Type B pancreatic cell (in vitro differentiated cells): Measurements from ENCODE around the gene SLC25A30. TPM values are rescaled to one million over a fixed set of nuclear protein-coding genes. Genes with fewer than 3 reads are reported as not detected.
A peak's percentile ranks its signal among the peaks of the same experiment; 100 is the strongest.

Experiments used
- DNase-seq: peaks from one replicate; pipeline ENCODE4 v3.0.0; 2021; ENCODE audit warnings: mixed read lengths; ENCODE audit not compliant: unreplicated experiment; ENCODE audit errors: extremely low spot score
- H3K27ac Mint-ChIP-seq: 2 replicates; pipeline ENCODE4 v1.8.0; 2021; ENCODE audit warnings: mild to moderate bottlenecking, mixed read lengths
- H3K27me3 Mint-ChIP-seq: 2 replicates; pipeline ENCODE4 v1.8.0; 2021; ENCODE audit warnings: mixed read lengths
- H3K36me3 Mint-ChIP-seq: 2 replicates; pipeline ENCODE4 v1.8.0; 2021; ENCODE audit warnings: mixed read lengths
- H3K4me1 Mint-ChIP-seq: one replicate; pipeline ENCODE4 v1.8.0; 2021; ENCODE audit warnings: mixed read lengths; ENCODE audit not compliant: unreplicated experiment
- H3K4me3 Mint-ChIP-seq: 2 replicates; pipeline ENCODE4 v1.8.0; 2021; ENCODE audit warnings: mild to moderate bottlenecking, mixed read lengths
- H3K9me3 Mint-ChIP-seq: 2 replicates; pipeline ENCODE4 v1.8.0; 2021; ENCODE audit warnings: mixed read lengths
- total RNA-seq: library from RNA; stranded (reverse); gene quantifications from 2 replicates; pipeline ENCODE4 v1.2.1, GENCODE V29; 2021; ENCODE audit warnings: low replicate concordance
- TF ChIP-seq, protein P1 (sequence below): fragments of 200-600 bp; sonication (generic); conservative IDR thresholded peaks from 2 replicates; pipeline ENCODE4 v1.5.0; 2021; ENCODE audit warnings: antibody characterized with exemption, mild to moderate bottlenecking

Gene SLC25A30
- total RNA-seq, 1 donor from 2014 or later: 7.6 TPM

DNA sequence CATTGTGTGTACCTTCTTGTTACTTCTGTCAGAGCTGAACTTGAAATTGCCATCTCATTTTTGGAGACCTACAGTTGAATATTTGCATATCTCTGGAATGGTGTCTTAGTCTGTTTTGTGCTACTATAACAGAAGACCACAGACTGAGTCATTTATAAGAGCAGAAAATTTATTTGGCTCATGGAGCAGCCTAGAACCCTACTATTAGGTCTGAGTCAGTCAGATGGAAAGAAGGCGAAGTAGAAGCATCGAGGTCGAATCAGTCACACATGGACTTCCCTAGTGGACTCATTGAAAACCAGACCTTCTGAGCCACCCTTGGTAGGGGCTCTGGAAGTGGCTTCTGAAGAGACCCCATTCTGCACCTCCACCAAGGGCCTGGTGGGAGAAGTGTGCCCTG lies 43.3 kb downstream of the SLC25A30 start:
- no peak for DNase-seq
- Mint-ChIP-seq H3K4me1 (peaks cover 19% of the 10 kb centered on the region), H3K4me3 (no peak overlapping the region), H3K27me3 (no peaks in the 10 kb centered on the region), H3K9me3 (no peaks in the 10 kb centered on the region), H3K36me3 (peaks cover 10% of the 10 kb centered on the region), H3K27ac (no peak overlapping the region)
- TF ChIP-seq, protein P1, sequence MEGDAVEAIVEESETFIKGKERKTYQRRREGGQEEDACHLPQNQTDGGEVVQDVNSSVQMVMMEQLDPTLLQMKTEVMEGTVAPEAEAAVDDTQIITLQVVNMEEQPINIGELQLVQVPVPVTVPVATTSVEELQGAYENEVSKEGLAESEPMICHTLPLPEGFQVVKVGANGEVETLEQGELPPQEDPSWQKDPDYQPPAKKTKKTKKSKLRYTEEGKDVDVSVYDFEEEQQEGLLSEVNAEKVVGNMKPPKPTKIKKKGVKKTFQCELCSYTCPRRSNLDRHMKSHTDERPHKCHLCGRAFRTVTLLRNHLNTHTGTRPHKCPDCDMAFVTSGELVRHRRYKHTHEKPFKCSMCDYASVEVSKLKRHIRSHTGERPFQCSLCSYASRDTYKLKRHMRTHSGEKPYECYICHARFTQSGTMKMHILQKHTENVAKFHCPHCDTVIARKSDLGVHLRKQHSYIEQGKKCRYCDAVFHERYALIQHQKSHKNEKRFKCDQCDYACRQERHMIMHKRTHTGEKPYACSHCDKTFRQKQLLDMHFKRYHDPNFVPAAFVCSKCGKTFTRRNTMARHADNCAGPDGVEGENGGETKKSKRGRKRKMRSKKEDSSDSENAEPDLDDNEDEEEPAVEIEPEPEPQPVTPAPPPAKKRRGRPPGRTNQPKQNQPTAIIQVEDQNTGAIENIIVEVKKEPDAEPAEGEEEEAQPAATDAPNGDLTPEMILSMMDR: no peak

DNA sequence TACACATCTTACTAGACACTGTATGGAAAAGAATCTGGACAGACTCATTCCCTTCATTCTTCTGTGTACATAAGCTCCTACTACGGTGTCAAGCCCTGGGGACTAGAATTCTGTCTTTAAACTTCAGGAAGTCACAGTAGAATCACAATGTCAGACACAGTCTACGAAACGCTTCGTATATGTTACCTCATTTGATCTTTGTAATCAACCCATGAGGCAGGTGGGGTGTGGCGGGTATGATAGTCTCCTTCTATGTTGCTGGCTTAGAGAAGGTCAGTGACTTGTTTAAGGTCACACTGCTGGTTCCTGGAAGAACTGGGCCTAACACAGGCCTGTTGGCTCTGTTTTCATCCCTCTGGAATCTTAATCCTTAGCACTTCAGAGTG lies 45.0 kb downstream of the SLC25A30 start:
- H3K27ac Mint-ChIP-seq: peak overlapping the region; percentile 72
- H3K4me1 Mint-ChIP-seq: peaks cover 24% of the 10 kb centered on the region
- H3K36me3 Mint-ChIP-seq: peaks cover 14% of the 10 kb centered on the region
- peak overlapping the region; percentile 17 for H3K4me3 Mint-ChIP-seq
- DNase-seq: no peak
- TF ChIP-seq, protein P1: no peak
- no peaks in the 10 kb centered on the region for H3K9me3 Mint-ChIP-seq
- H3K27me3 Mint-ChIP-seq: no peaks in the 10 kb centered on the region

DNA sequence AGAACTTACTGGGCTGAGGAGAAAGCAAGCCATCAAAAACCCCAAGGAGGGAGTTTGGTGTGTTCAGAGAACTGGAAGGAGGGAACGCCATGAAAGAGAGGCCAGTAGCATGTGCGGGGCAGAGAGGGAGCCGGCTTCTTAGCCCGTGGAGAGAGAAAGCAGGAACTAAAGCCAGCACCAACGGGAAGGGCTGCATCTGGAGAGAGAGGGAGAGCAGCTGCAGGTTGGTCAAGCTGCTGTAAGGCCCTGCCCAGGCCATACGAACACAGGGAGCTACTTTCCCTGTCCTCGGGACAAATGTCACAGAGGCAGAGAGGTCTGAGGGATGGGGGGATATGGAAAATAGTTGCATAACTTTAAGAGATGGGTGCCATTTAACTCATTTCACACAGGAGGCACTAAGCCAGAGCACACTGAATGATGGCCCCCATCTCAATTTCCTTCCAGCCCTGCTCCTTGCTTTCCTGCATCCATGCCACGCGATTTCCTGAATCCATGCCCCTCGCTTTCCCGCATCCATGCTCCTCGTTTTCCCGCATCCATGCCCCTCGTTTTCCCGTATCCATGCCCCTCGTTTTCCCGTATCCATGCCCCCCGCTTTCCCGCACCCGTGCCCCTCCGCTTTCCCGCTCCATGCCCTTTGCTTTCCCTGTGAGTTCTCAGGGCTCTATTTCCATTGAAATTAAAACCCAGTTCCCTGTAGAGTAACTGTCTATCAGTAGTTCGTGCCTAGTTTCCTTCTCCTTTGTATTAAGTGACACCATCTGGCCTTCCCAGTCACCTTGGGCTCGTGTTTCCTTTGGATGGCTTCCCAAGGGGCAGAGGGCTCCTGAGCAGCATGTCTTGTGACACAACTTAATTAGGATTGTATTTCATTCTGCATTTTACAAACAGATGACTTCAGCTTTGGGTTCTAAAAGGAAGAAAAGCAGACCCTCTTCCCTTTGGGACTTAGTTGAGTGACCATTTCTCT lies 45.7 kb downstream of the SLC25A30 start:
- H3K27ac Mint-ChIP-seq: peak overlapping the region; percentile 72
- H3K36me3 Mint-ChIP-seq: peaks cover 14% of the 10 kb centered on the region
- peaks cover 24% of the 10 kb centered on the region for H3K4me1 Mint-ChIP-seq
- DNase-seq: no peak
- no peaks in the 10 kb centered on the region for H3K27me3 Mint-ChIP-seq
- H3K9me3 Mint-ChIP-seq: no peaks in the 10 kb centered on the region
- TF ChIP-seq, protein P1: no peak
- no peak overlapping the region for H3K4me3 Mint-ChIP-seq

DNA sequence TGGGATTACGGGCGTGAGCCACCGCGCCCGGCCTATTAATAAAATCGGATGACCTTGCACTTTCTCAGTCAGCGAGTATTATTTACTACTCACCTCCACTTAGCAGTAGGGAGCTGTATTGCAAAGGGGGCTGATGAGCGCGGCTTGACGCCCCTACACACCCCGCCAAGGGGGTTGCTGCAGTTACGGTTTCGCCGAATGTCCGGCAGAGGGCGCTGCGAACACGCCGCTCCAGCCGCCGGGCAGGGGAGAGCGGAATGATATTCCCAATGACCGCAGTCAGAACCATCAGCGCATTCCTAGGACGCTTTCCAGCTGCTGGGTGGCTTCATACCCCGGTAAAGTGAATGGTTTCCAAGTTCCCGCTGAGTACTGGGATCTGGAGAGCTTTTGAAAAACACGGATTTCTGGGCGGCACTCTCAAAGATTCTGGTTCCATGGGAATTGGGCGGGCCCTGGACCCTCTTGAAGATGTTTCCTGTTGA lies 47.2 kb downstream of the SLC25A30 start:
- H3K4me3 Mint-ChIP-seq: no peak overlapping the region
- H3K36me3 Mint-ChIP-seq: peaks cover 14% of the 10 kb centered on the region
- no peaks in the 10 kb centered on the region for H3K27me3 Mint-ChIP-seq
- peak overlapping the region; percentile 58 for H3K27ac Mint-ChIP-seq
- H3K4me1 Mint-ChIP-seq: peaks cover 24% of the 10 kb centered on the region
- DNase-seq: peak; percentile 80
- H3K9me3 Mint-ChIP-seq: no peaks in the 10 kb centered on the region
- TF ChIP-seq, protein P1: peak; percentile 99

DNA sequence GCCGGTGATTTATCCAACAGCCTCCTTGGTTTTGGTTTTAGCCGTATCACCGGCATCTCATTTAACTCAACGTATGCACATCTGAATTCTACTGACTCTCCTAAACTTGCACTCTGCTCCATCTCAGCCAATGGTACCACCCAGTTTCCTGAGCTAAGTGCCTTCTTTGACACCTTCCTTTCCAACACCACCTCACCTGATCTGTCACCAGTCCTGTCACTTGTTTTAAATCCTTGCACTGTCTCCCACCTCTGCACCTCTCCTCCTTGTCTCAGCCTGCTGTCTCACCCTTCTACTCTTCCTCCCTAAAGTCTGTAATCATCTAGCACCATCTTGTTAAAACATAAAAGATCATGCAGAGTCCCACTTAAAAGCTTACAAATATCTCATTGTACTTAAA lies 49.1 kb downstream of the SLC25A30 start:
- peaks cover 24% of the 10 kb centered on the region for H3K4me1 Mint-ChIP-seq
- H3K4me3 Mint-ChIP-seq: no peak overlapping the region
- peak overlapping the region; percentile 5 for H3K27ac Mint-ChIP-seq

More for the DNA sequence above, 49.1 kb downstream of the SLC25A30 start:
- Mint-ChIP-seq H3K27me3 (no peaks in the 10 kb centered on the region), H3K9me3 (peaks cover 2% of the 10 kb centered on the region), H3K36me3 (peaks cover 16% of the 10 kb centered on the region)
- TF ChIP-seq, protein P1: no peak
- no peak for DNase-seq
